Adipocyte (in vitro differentiated cells): Measurements from ENCODE around the gene RPUSD1.

Experiments used
- DNase-seq: peaks from one replicate; pipeline ENCODE4 v3.0.0-alpha.2; 2015; ENCODE audit warnings: low read depth
- H3K27me3 ChIP-seq: replicated peaks from 2 replicates; pipeline ENCODE4 v1.7.0; 2013; ENCODE audit warnings: mild to moderate bottlenecking, low read length, moderate library complexity; ENCODE audit not compliant: control insufficient read depth, insufficient read depth
- H3K36me3 ChIP-seq: 2 replicates; pipeline ENCODE4 v1.7.0; 2013; ENCODE audit warnings: low read length, mild to moderate bottlenecking, moderate library complexity; ENCODE audit not compliant: control insufficient read depth, insufficient read depth, severe bottlenecking
- H3K4me1 ChIP-seq: 2 replicates; pipeline ENCODE4 v1.7.0; 2013; ENCODE audit warnings: mild to moderate bottlenecking, low read length, moderate library complexity; ENCODE audit not compliant: control insufficient read depth, insufficient read depth
- H3K4me3 ChIP-seq: 2 replicates; pipeline ENCODE4 v1.7.0; 2013; ENCODE audit warnings: mild to moderate bottlenecking, low read length, moderate library complexity
- H3K9ac ChIP-seq: 2 replicates; pipeline ENCODE4 v1.7.0; 2013; ENCODE audit warnings: mild to moderate bottlenecking, low read length, moderate library complexity
- H3K9me3 ChIP-seq: 2 replicates; pipeline ENCODE4 v1.7.0; 2013; ENCODE audit warnings: mild to moderate bottlenecking, low read length, moderate library complexity; ENCODE audit not compliant: control insufficient read depth

Gene RPUSD1

DNA sequence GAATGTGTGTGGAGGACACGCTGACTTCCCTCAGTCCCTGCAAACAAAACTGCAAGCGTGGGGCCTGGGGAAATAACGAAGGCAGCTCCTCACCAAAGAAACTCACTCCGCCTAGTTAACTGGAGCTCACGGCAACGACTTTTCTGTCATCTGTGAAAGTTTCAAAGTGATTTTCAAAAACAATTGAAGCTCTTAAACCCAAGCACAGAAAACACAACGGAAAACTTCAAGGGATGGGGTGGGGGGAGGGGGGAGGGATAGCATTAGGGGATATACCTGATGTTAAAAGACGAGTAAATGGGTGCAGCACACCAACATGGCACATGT lies 15.5 kb upstream of the RPUSD1 start:
- Histone ChIP-seq H3K36me3 (no peaks in the 10 kb centered on the region), H3K27me3 (peaks cover 34% of the 10 kb centered on the region), H3K4me3 (no peak overlapping the region), H3K4me1 (peaks cover 8% of the 10 kb centered on the region), H3K9me3 (no peaks in the 10 kb centered on the region), H3K9ac (no peak overlapping the region)
- no peak for DNase-seq

- DNase-seq: no peak
- H3K4me1 ChIP-seq: peaks cover 4% of the 10 kb centered on the region
- H3K27me3 ChIP-seq: peaks cover 34% of the 10 kb centered on the region
- H3K36me3 ChIP-seq: no peaks in the 10 kb centered on the region
- no peak overlapping the region for H3K9ac ChIP-seq
- no peak overlapping the region for H3K4me3 ChIP-seq
- no peaks in the 10 kb centered on the region for H3K9me3 ChIP-seq
These were observed 15.0 kb upstream of the RPUSD1 start for GRCh38 chr16:802914-803753.

- Histone ChIP-seq H3K36me3 (no peaks in the 10 kb centered on the region), H3K4me1 (no peaks in the 10 kb centered on the region), H3K9me3 (no peaks in the 10 kb centered on the region), H3K9ac (no peak overlapping the region), H3K4me3 (no peak overlapping the region), H3K27me3 (peaks cover 34% of the 10 kb centered on the region)
- DNase-seq: no peak
These were observed 14.3 kb upstream of the RPUSD1 start for GRCh38 chr16:802461-802860.

GRCh38 chr16:801584-802363 lies 13.6 kb upstream of the RPUSD1 start:
- H3K9ac ChIP-seq: no peak overlapping the region
- H3K4me1 ChIP-seq: no peaks in the 10 kb centered on the region
- no peaks in the 10 kb centered on the region for H3K36me3 ChIP-seq
- H3K27me3 ChIP-seq: peaks cover 34% of the 10 kb centered on the region
- no peak overlapping the region for H3K4me3 ChIP-seq
- H3K9me3 ChIP-seq: no peaks in the 10 kb centered on the region
- DNase-seq: no peak

- Histone ChIP-seq H3K27me3 (peaks cover 34% of the 10 kb centered on the region), H3K9me3 (no peaks in the 10 kb centered on the region), H3K4me3 (no peak overlapping the region), H3K4me1 (no peaks in the 10 kb centered on the region), H3K36me3 (no peaks in the 10 kb centered on the region), H3K9ac (no peak overlapping the region)
- DNase-seq: no peak
These were observed 12.8 kb upstream of the RPUSD1 start for GRCh38 chr16:800834-801511.

DNA sequence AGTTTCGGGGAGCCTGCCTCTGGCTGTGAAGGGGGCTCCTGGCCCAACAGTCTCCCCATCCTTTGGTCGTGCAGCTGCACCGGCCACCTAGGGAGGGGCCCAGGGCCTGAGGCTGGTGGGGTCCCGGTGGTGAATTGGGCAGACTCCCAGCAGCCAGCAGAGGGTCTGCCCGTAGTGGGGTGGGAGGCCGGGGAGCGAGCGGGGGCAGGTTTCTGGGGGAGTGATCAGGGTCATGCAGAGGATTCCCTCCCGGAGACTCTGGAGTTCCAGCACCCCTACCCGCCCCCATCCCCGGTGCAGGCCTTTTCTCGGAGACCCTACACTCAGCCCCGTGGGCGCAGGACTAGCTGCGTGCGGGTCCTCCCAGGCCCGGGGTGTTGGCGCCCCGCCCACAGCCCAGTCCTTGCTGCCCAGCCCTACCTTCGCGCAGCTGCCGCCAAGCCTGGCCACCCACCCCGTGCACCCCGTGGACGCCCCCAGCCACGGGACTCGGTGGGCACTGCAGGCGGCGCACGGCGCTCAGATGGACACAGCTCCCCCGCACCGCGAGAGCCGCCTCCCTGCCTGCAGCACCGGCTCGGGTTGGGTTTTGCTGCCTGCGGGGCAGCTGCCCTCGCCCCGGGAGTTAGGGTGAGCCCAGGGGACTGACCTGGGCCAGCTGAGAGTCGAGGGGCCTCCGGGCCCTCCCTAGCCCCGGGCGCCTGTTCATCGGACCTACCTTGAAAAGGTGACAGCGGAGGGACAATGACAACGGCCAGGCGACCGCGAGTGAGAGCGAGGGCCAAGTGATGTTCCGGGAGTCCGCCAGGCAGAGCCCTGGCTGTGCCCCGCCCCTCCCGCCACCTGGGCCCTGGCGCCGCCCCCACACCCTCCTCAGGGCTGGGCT lies 12.0 kb upstream of the RPUSD1 start, which contains the start of gene GNG13:
GNG13 (minus strand) TSS at position 787 of the 886 bp plus-strand sequence. CDS start 1,657 bp downstream, outside the sequence.
- Histone ChIP-seq H3K4me3 (no peak within 1 kb of the TSS), H3K4me1 (no peaks in the 10 kb centered on the region), H3K9me3 (no peaks in the 10 kb centered on the region), H3K27me3 (peaks cover 34% of the 10 kb centered on the region), H3K9ac (no peak within 1 kb of the TSS), H3K36me3 (no peaks in the 10 kb centered on the region)
- no peak for DNase-seq

DNA sequence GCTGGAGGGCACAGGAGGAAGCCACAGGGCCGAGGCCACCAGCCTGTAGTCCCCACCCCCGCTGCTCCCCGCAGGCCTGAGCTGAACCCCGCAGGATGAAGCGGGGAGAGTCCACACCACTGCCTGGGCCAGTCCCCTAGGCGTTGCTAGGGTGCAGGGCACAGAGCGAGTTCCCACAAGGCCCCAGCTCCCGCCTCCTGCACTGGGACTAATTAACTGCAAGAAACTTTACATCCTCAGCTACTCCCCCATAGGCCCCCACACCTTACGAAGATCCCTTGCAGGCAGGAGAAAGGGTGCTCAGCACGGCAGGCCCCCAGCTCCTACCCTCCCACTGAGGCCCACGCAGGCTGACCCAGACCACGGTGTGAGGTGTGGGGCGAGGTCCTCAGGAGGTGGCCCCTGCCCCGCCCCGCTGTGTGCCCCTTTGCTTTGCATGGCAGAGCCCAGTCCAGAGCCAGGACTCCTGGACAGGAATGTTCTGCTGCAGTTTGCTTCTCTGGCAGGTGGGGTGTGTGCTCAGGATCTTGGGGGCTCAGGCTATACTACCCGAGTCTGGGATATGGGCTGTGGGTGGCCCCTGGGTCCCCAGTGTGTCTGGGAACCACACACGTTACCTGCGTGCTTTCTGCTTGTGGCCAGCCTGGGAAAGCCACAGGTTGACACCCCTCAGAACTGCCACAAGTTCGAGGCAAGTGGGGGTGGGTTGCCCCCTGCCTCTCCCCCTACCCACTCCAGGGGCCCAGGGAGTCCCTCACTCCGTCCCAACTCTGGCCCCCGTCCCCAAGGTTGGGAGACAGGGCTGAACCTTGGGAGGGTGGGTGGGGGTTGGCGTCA lies 11.1 kb upstream of the RPUSD1 start:
- Histone ChIP-seq H3K27me3 (peaks cover 34% of the 10 kb centered on the region), H3K36me3 (no peaks in the 10 kb centered on the region), H3K9me3 (no peaks in the 10 kb centered on the region), H3K4me1 (no peaks in the 10 kb centered on the region), H3K9ac (no peak overlapping the region), H3K4me3 (no peak overlapping the region)
- no peak for DNase-seq

GRCh38 chr16:798666-799065 lies 10.5 kb upstream of the RPUSD1 start:
- H3K9me3 ChIP-seq: no peaks in the 10 kb centered on the region
- no peak overlapping the region for H3K9ac ChIP-seq
- DNase-seq: no peak
- no peaks in the 10 kb centered on the region for H3K4me1 ChIP-seq
- H3K36me3 ChIP-seq: no peaks in the 10 kb centered on the region
- H3K27me3 ChIP-seq: peaks cover 34% of the 10 kb centered on the region
- no peak overlapping the region for H3K4me3 ChIP-seq

DNA sequence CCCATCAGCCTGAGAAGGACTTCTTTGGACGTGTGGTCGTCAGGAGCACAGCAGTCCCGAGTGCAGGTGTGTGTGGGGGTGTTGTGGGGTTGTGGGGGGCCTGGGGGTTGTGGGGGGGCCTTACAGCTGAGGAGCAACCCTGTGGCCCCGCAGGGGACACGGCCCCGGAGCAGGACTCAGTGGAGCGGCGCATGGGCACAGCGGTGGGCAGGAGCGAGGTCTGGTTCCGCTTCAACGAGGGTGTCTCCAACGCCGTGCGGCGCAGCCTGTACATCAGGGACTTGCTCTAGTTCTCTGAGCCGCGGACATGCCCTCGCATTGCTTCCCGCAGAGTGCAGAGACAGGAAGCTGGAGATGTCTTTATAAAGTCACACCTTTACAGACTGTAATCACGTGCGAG lies 9.5 kb upstream of the RPUSD1 start:
- H3K9me3 ChIP-seq: no peaks in the 10 kb centered on the region
- DNase-seq: no peak
- no peaks in the 10 kb centered on the region for H3K36me3 ChIP-seq
- H3K27me3 ChIP-seq: peaks cover 26% of the 10 kb centered on the region
- H3K4me3 ChIP-seq: no peak overlapping the region
- no peak overlapping the region for H3K9ac ChIP-seq
- H3K4me1 ChIP-seq: no peaks in the 10 kb centered on the region

- Histone ChIP-seq H3K27me3 (peaks cover 19% of the 10 kb centered on the region), H3K4me1 (no peaks in the 10 kb centered on the region), H3K9ac (no peak overlapping the region), H3K36me3 (no peaks in the 10 kb centered on the region), H3K9me3 (no peaks in the 10 kb centered on the region), H3K4me3 (no peak overlapping the region)
- DNase-seq: no peak
These were observed 8.9 kb upstream of the RPUSD1 start for GRCh38 chr16:797120-797420.
